ENCODE data around the gene COL4A2. TPM values are rescaled to one million over a fixed set of nuclear protein-coding genes. Genes with fewer than 3 reads are reported as not detected.

Gene COL4A2
- total RNA-seq, 6 experiments from 2014 or later = 8.4 to 65.8 (median 42.5) TPM

GRCh38 chr13:110369400-110369799 is 62.3 kb downstream of the COL4A2 start:
- Histone ChIP-seq H3K36me3 (no peaks in the 10 kb centered on the region), H3K27ac (no peak overlapping the region), H3K9me3 (no peaks in the 10 kb centered on the region), H3K27me3 (no peaks in the 10 kb centered on the region), H3K4me3 (no peak overlapping the region), H3K4me1 (no peaks in the 10 kb centered on the region)
- DNase-seq = no peak
- intact Hi-C loops (cut with DNase I) = no loop called here
- WGBS (ENCODE audit: insufficient coverage, low coverage, low lambda C conversion rate, missing lambda C conversion rate) = 89% methylated on average over 4 of the region's 5 CpGs
- TF ChIP-seq POLR2A (IDR thresholded peaks at IDR 0.05) = no peak
- no peak for TF ChIP-seq CTCF (IDR thresholded peaks at IDR 0.05)
- ATAC-seq = peak in 1 of 4 donors; percentile 39

GRCh38 chr13:110371550-110372465 is 64.7 kb downstream of the COL4A2 start:
- Histone ChIP-seq H3K4me1 (no peaks in the 10 kb centered on the region), H3K36me3 (no peaks in the 10 kb centered on the region), H3K4me3 (no peak overlapping the region), H3K27me3 (no peaks in the 10 kb centered on the region), H3K27ac (no peak overlapping the region), H3K9me3 (no peaks in the 10 kb centered on the region)
- 65% methylated on average over 15 of the region's 20 CpGs for WGBS (ENCODE audit: insufficient coverage, low coverage, low lambda C conversion rate, missing lambda C conversion rate)
- TF ChIP-seq POLR2A (IDR thresholded peaks at IDR 0.05) (no peak), CTCF (IDR thresholded peaks at IDR 0.05) (no peak)
- ATAC-seq = peak in 1 of 4 donors; percentile 26
- intact Hi-C loops (cut with DNase I) = no loop called here
- no peak for DNase-seq

GRCh38 chr13:110372676-110373075 is 65.6 kb downstream of the COL4A2 start:
- Histone ChIP-seq H3K27ac (no peak overlapping the region), H3K4me1 (no peaks in the 10 kb centered on the region), H3K27me3 (no peaks in the 10 kb centered on the region), H3K36me3 (no peaks in the 10 kb centered on the region), H3K9me3 (no peaks in the 10 kb centered on the region), H3K4me3 (no peak overlapping the region)
- no peak for DNase-seq
- ATAC-seq = no peak
- TF ChIP-seq CTCF (IDR thresholded peaks at IDR 0.05) (no peak), POLR2A (IDR thresholded peaks at IDR 0.05) (no peak)
- intact Hi-C loops (cut with DNase I) = no loop called here

- no peaks in the 10 kb centered on the region for H3K4me1 ChIP-seq
- H3K27ac ChIP-seq = no peak overlapping the region
- intact Hi-C loops (cut with DNase I) = no loop called here
- H3K4me3 ChIP-seq = no peak overlapping the region
- ATAC-seq (no peak), DNase-seq (no peak)
- WGBS (ENCODE audit: insufficient coverage, low coverage, low lambda C conversion rate, missing lambda C conversion rate) = 60% methylated on average over 8 of the region's 9 CpGs
- H3K9me3 ChIP-seq = no peaks in the 10 kb centered on the region
- no peaks in the 10 kb centered on the region for H3K36me3 ChIP-seq
- TF ChIP-seq POLR2A (IDR thresholded peaks at IDR 0.05) = no peak
- no peaks in the 10 kb centered on the region for H3K27me3 ChIP-seq
These were observed 66.5 kb downstream of the COL4A2 start for GRCh38 chr13:110373617-110374016.

Measured in right lobe of liver (tissue), 6 donors.